K562 (cell line): ENCODE results near the gene HLCS. TPM values are rescaled to one million over a fixed set of nuclear protein-coding genes. Genes with fewer than 3 reads are reported as not detected.
A peak's percentile ranks its signal among the peaks of the same experiment; 100 is the strongest.

Experiments used
- CBFB ChIP-seq: sonication (generic); formaldehyde crosslinking; IDR thresholded peaks from 2 replicates; pipeline ENCODE4 v1.4.0; 2020; ENCODE audit warnings: mild to moderate bottlenecking, missing genetic modification reagents
- EGR1 ChIP-seq: fragments of 450-650 bp; conservative IDR thresholded peaks from 2 replicates; pipeline ENCODE4 v1.6.1; 2017; ENCODE audit warnings: mild to moderate bottlenecking
- EZH2 ChIP-seq: IDR thresholded peaks from 2 replicates; pipeline ENCODE4 v1.6.1; 2012; ENCODE audit warnings: low read depth, mild to moderate bottlenecking, inconsistent platforms, low read length, borderline replicate concordance
- HDGF ChIP-seq: fragments of 450-650 bp; IDR thresholded peaks from 2 replicates; pipeline ENCODE4 v1.6.1; 2016
- MGA ChIP-seq: fragments of 450-650 bp; IDR thresholded peaks from 2 replicates; pipeline ENCODE4 v1.6.1; 2016; ENCODE audit warnings: mild to moderate bottlenecking, moderate library complexity
- NR2C1 ChIP-seq, 2 experiments: fragments of 450-650 bp; IDR thresholded peaks; 2 replicates each; pipeline ENCODE4 v1.6.1; 2017; ENCODE audit warnings: mild to moderate bottlenecking in 2 of 2, antibody characterized with exemption in 1 of 2, inconsistent platforms in 1 of 2, missing compliant biosample characterization in 1 of 2, missing genetic modification characterization in 1 of 2
- PHF8 ChIP-seq: fragments of 200-600 bp; sonication (generic); IDR thresholded peaks from 2 replicates; pipeline ENCODE4 v1.6.1; 2012; ENCODE audit warnings: mixed run types, mild to moderate bottlenecking, inconsistent platforms, low read length, moderate library complexity, borderline replicate concordance
- RAD51 ChIP-seq: fragments of 450-650 bp; IDR thresholded peaks from 2 replicates; pipeline ENCODE4 v1.7.1; 2016; ENCODE audit warnings: low read depth, mild to moderate bottlenecking, borderline replicate concordance
- RBM25 ChIP-seq: fragments of 200-400 bp; formaldehyde crosslinking; IDR thresholded peaks from 2 replicates; pipeline ENCODE4 v1.6.1; 2018; ENCODE audit warnings: low read length, low read depth, moderate library complexity; ENCODE audit not compliant: severe bottlenecking
- TAF15 ChIP-seq: fragments of 200-400 bp; formaldehyde crosslinking; IDR thresholded peaks from 2 replicates; pipeline ENCODE4 v1.6.1; 2017; ENCODE audit warnings: mild to moderate bottlenecking, low read depth, low read length, moderate library complexity
- XRCC3 ChIP-seq: fragments of 450-650 bp; IDR thresholded peaks from 2 replicates; pipeline ENCODE4 v1.6.1; 2017; ENCODE audit warnings: mild to moderate bottlenecking, moderate library complexity
- ZBTB49 ChIP-seq: sonication (generic); formaldehyde crosslinking; IDR thresholded peaks from 2 replicates; pipeline ENCODE4 v1.8.0; 2022; ENCODE audit warnings: missing genetic modification reagents, mild to moderate bottlenecking, borderline replicate concordance
- ZNF584 ChIP-seq: fragments of 200-800 bp; sonication (Bioruptor generic); IDR thresholded peaks from 2 replicates; pipeline ENCODE4 v1.6.1; 2016; ENCODE audit warnings: low read depth, mild to moderate bottlenecking, missing genetic modification characterization, missing compliant biosample characterization
- ZNF79 ChIP-seq: fragments of 250-450 bp; sonication (Bioruptor Pico); IDR thresholded peaks from 2 replicates; pipeline ENCODE4 v1.4.0; 2020; ENCODE audit warnings: low read depth, mild to moderate bottlenecking, moderate library complexity
- polyA plus RNA-seq, 8 experiments: library from polyadenylated mRNA; depleted of rRNA in 4 of 8; stranded (reverse) in 5 of 8; unstranded in 3 of 8; fragments of >200 nt; fragmentation: Nextera tagmentation in 2 of 8; fragmentation: Illumina TruSeq in 1 of 8; extraction: Ambion mirVana in 2 of 8; extraction: Trizol in 1 of 8; gene quantifications; 2 replicates each; pipeline versions ENCODE4 v1.2.1 to v1.2.3, GENCODE V29; 2011 to 2014; ENCODE audit warnings: inconsistent platforms in 1 of 8, missing spikeins in 1 of 8
- total RNA-seq, 7 experiments: library from RNA; depleted of rRNA in 6 of 7; stranded (reverse); fragments of >200 nt in 6 of 7; fragmentation: Illumina TruSeq in 2 of 7; extraction: Trizol in 2 of 7; gene quantifications; 2 replicates each; pipeline versions ENCODE4 v1.2.1 to v1.2.3, GENCODE V29; 2011 to 2021; ENCODE audit warnings: low replicate concordance in 1 of 7

The HLCS gene
- total and polyA plus RNA-seq, 9 of the 15 experiments (the other 6 are each of a cell fraction or from before 2014, with no cell fraction given): 3.0 to 21.5 (median 17.1) TPM

- TF ChIP-seq MGA (0 out of 2 replicates have a peak, but pooled peaks have one; percentile 3), RAD51 (no peak), EZH2 (no peak), ZBTB49 (CRISPR knock-in tag) (no peak), CBFB (CRISPR knock-in tag) (no peak), TAF15 (no peak), XRCC3 (no peak), ZNF79 (CRISPR knock-in tag) (no peak), ZNF584 (CRISPR knock-in tag) (no peak; the same call in 1 of the 2 replicates), EGR1 (no peak), PHF8 (peak; percentile 82; the same call in 1 of the 2 replicates), NR2C1 (IDR thresholded peaks at IDR 0.05) (no peak), NR2C1 (tag; IDR thresholded peaks at IDR 0.05) (no peak), RBM25 (peak; percentile 2), HDGF (no peak)
Measured at GRCh38 chr21:36966066-36966820, at the start of gene HLCS (continued).
